K562 (cell line): ENCODE data around the gene HP.
"Not testable (repeated sequence)": the region's sequence is repeated elsewhere in the genome, so short reads cannot be mapped to it uniquely, and the experiment has no call there.

Experiments used
- ARID4B ChIP-seq: sonication (generic); formaldehyde crosslinking; IDR thresholded peaks from 2 replicates; pipeline ENCODE4 v1.8.0; 2022; ENCODE audit warnings: mild to moderate bottlenecking, missing genetic modification reagents
- CHD4 ChIP-seq: fragments of 200-600 bp; sonication (generic); IDR thresholded peaks from 3 replicates; pipeline ENCODE4 v1.6.1; 2012; ENCODE audit warnings: low read depth, mild to moderate bottlenecking, mixed read lengths, low read length, inconsistent platforms; ENCODE audit not compliant: insufficient read depth, insufficient replicate concordance, poor library complexity, severe bottlenecking
- CREB1 ChIP-seq, 2 experiments: sonication (generic) in 1 of 2; formaldehyde crosslinking in 1 of 2; IDR thresholded peaks; 2 replicates each; pipeline versions ENCODE4 v1.6.1 to v1.8.0; 2012 to 2022; ENCODE audit warnings: inconsistent platforms in 1 of 2, mild to moderate bottlenecking in 1 of 2, missing genetic modification reagents in 1 of 2, moderate library complexity in 1 of 2
- CTCF ChIP-seq, 3 experiments: IDR thresholded peaks in 2 of 3; conservative IDR thresholded peaks in 1 of 3; 2 replicates each; pipeline ENCODE4 v1.5.1; 2011 to 2012; ENCODE audit warnings: low read length in 3 of 3, mild to moderate bottlenecking in 3 of 3, control low read depth in 2 of 3, improper control_type of control experiment in 1 of 3, inconsistent platforms in 1 of 3, low read depth in 1 of 3, mixed read lengths in 1 of 3, moderate library complexity in 1 of 3; ENCODE audit not compliant: insufficient read depth in 2 of 3
- FOXK1 ChIP-seq: sonication (generic); formaldehyde crosslinking; IDR thresholded peaks from 2 replicates; pipeline ENCODE4 v1.8.0; 2022; ENCODE audit warnings: missing genetic modification reagents, mild to moderate bottlenecking, borderline replicate concordance
- SETDB1 ChIP-seq: IDR thresholded peaks from one replicate; pipeline ENCODE4 v1.6.1; 2012; ENCODE audit warnings: low read length, control low read depth, inconsistent platforms

DNA sequence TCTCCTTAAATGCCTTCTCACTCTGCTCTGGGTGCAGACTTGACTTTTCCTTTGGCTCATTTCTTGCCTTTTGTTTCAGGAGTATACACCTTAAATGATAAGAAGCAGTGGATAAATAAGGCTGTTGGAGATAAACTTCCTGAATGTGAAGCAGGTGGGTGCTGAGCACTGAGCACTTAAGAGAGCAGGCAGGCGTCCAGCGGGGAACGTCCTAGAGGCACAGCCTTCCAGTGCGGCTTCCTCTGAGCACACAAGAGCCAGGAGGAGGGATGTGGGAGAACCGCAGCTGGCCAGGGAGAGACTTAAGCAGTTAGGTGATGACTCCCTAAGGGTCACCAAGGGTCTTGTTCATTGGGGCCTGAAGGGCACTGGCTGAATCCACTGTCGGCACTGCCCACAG lies 3.0 kb downstream of the HP start:
- TF ChIP-seq CHD4; ARID4B (CRISPR knock-in tag); SETDB1; CTCF (IDR thresholded peaks at IDR 0.05 in 2 of 3, conservative IDR thresholded peaks at IDR 0.05 in 1 of 3; ENCODE audit: insufficient read depth in 2 of 3, low read depth in 1 of 3, low read length in 3 of 3); CREB1 (IDR thresholded peaks at IDR 0.05); CREB1 (CRISPR knock-in tag; IDR thresholded peaks at IDR 0.05); FOXK1 (CRISPR knock-in tag): not testable (repeated sequence)
